IPS-18c (cell line): ENCODE measurements around the gene GAGE12G.
"Not testable (repeated sequence)": the region's sequence is repeated elsewhere in the genome, so short reads cannot be mapped to it uniquely, and the experiment has no call there.

Source experiments
- H3K4me3 ChIP-seq: 2 replicates; pipeline ENCODE4 v1.7.0; 2013; ENCODE audit warnings: low read depth, mild to moderate bottlenecking, low read length, moderate library complexity; ENCODE audit not compliant: insufficient read depth
- H3K9me3 ChIP-seq: one replicate; pipeline ENCODE4 v1.6.1; 2013; ENCODE audit warnings: mild to moderate bottlenecking, low read length, moderate library complexity; ENCODE audit not compliant: control insufficient read depth, insufficient read depth

GAGE12G gene, protein sequence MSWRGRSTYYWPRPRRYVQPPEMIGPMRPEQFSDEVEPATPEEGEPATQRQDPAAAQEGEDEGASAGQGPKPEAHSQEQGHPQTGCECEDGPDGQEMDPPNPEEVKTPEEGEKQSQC

DNA sequence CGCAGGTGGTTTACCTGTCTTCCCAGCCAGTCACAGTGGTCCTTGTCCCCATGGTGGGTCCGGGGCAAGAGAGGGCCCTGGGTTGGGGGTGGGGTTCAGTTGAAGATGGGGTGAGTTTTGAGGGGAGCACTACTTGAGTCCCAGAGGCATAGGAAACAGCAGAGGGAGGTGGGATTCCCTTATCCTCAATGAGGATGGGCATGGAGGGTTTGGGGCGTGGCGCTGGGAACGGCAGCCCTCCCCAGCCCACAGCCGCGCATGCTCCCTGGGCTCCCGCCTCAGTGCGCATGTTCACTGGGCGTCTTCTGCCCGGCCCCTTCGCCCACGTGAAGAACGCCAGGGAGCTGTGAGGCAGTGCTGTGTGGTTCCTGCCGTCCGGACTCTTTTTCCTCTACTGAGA lies at the start of gene GAGE12G:
GAGE12G (plus strand) TSS at position 301 of the 400 bp plus-strand sequence. CDS start 1,155 bp downstream, outside the sequence.
- not testable (repeated sequence) for H3K9me3 ChIP-seq, H3K4me3 ChIP-seq

DNA sequence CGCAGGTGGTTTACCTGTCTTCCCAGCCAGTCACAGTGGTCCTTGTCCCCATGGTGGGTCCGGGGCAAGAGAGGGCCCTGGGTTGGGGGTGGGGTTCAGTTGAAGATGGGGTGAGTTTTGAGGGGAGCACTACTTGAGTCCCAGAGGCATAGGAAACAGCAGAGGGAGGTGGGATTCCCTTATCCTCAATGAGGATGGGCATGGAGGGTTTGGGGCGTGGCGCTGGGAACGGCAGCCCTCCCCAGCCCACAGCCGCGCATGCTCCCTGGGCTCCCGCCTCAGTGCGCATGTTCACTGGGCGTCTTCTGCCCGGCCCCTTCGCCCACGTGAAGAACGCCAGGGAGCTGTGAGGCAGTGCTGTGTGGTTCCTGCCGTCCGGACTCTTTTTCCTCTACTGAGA lies 38.3 kb upstream of the GAGE12G start, which contains the start of gene GAGE12C:
GAGE12C (plus strand) TSS at position 301 of the 400 bp plus-strand sequence. CDS start 1,155 bp downstream, outside the sequence.
- H3K9me3 ChIP-seq, H3K4me3 ChIP-seq: not testable (repeated sequence)

DNA sequence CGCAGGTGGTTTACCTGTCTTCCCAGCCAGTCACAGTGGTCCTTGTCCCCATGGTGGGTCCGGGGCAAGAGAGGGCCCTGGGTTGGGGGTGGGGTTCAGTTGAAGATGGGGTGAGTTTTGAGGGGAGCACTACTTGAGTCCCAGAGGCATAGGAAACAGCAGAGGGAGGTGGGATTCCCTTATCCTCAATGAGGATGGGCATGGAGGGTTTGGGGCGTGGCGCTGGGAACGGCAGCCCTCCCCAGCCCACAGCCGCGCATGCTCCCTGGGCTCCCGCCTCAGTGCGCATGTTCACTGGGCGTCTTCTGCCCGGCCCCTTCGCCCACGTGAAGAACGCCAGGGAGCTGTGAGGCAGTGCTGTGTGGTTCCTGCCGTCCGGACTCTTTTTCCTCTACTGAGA lies 28.8 kb upstream of the GAGE12G start, which contains the start of gene GAGE12D:
GAGE12D (plus strand) TSS at position 301 of the 400 bp plus-strand sequence. CDS start 1,155 bp downstream, outside the sequence.
- H3K9me3 ChIP-seq, H3K4me3 ChIP-seq: not testable (repeated sequence)

DNA sequence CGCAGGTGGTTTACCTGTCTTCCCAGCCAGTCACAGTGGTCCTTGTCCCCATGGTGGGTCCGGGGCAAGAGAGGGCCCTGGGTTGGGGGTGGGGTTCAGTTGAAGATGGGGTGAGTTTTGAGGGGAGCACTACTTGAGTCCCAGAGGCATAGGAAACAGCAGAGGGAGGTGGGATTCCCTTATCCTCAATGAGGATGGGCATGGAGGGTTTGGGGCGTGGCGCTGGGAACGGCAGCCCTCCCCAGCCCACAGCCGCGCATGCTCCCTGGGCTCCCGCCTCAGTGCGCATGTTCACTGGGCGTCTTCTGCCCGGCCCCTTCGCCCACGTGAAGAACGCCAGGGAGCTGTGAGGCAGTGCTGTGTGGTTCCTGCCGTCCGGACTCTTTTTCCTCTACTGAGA lies 19.2 kb upstream of the GAGE12G start, which contains the start of gene GAGE12E:
GAGE12E (plus strand) TSS at position 301 of the 400 bp plus-strand sequence. CDS start 1,155 bp downstream, outside the sequence.
- not testable (repeated sequence) for H3K9me3 ChIP-seq, H3K4me3 ChIP-seq

DNA sequence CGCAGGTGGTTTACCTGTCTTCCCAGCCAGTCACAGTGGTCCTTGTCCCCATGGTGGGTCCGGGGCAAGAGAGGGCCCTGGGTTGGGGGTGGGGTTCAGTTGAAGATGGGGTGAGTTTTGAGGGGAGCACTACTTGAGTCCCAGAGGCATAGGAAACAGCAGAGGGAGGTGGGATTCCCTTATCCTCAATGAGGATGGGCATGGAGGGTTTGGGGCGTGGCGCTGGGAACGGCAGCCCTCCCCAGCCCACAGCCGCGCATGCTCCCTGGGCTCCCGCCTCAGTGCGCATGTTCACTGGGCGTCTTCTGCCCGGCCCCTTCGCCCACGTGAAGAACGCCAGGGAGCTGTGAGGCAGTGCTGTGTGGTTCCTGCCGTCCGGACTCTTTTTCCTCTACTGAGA lies 9.7 kb upstream of the GAGE12G start, which contains the start of gene GAGE12F:
GAGE12F (plus strand) TSS at position 301 of the 400 bp plus-strand sequence. CDS start 1,155 bp downstream, outside the sequence.
- not testable (repeated sequence) for H3K4me3 ChIP-seq, H3K9me3 ChIP-seq

DNA sequence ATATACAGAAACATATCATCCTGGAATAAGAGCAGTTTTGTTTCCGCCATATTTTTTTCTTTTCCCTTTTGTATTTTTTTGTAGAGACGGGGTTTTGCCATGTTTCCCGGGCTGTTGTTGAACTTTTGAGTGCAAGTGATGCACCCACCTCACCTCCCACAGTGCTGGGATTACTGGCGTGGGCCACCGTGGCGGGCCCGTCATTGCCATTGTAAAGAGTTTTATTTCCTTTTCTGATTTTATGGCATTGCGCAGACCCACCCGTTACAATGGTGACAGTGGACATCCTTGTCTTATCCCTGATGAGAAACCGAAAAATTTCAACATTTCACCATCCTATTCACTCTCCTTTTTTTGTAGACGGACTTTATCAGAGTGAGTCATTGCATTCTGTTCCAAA lies 1.5 kb upstream of the GAGE12G start:
- not testable (repeated sequence) for H3K9me3 ChIP-seq, H3K4me3 ChIP-seq

DNA sequence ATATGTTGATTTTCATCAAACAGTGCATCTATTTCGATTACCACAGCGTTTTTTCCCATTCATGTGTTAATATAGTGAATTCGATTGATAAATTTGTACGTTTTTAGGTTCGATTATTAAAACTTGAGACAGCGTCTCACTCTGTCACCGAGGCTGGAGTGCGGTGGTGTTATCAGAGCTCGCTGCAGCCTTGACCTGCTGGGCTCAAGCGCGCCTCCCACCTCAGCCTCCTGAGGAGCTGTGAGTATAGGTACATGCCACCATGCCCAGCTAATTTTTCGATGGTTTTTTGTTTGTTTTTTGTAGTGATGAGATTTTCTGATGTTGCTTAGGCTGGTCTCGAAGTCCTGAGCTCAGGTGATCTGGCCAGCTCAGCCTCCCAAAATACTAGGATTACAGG lies 1.0 kb upstream of the GAGE12G start:
- H3K9me3 ChIP-seq, H3K4me3 ChIP-seq: not testable (repeated sequence)

DNA sequence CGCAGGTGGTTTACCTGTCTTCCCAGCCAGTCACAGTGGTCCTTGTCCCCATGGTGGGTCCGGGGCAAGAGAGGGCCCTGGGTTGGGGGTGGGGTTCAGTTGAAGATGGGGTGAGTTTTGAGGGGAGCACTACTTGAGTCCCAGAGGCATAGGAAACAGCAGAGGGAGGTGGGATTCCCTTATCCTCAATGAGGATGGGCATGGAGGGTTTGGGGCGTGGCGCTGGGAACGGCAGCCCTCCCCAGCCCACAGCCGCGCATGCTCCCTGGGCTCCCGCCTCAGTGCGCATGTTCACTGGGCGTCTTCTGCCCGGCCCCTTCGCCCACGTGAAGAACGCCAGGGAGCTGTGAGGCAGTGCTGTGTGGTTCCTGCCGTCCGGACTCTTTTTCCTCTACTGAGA lies 9.4 kb downstream of the GAGE12G start, which contains the start of gene GAGE12H:
GAGE12H (plus strand) TSS at position 301 of the 400 bp plus-strand sequence. CDS start 1,155 bp downstream, outside the sequence.
- not testable (repeated sequence) for H3K4me3 ChIP-seq, H3K9me3 ChIP-seq

DNA sequence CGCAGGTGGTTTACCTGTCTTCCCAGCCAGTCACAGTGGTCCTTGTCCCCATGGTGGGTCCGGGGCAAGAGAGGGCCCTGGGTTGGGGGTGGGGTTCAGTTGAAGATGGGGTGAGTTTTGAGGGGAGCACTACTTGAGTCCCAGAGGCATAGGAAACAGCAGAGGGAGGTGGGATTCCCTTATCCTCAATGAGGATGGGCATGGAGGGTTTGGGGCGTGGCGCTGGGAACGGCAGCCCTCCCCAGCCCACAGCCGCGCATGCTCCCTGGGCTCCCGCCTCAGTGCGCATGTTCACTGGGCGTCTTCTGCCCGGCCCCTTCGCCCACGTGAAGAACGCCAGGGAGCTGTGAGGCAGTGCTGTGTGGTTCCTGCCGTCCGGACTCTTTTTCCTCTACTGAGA lies 19.0 kb downstream of the GAGE12G start, which contains the start of gene GAGE2A:
GAGE2A (plus strand) TSS at position 301 of the 400 bp plus-strand sequence. CDS start 1,155 bp downstream, outside the sequence.
- not testable (repeated sequence) for H3K4me3 ChIP-seq, H3K9me3 ChIP-seq

DNA sequence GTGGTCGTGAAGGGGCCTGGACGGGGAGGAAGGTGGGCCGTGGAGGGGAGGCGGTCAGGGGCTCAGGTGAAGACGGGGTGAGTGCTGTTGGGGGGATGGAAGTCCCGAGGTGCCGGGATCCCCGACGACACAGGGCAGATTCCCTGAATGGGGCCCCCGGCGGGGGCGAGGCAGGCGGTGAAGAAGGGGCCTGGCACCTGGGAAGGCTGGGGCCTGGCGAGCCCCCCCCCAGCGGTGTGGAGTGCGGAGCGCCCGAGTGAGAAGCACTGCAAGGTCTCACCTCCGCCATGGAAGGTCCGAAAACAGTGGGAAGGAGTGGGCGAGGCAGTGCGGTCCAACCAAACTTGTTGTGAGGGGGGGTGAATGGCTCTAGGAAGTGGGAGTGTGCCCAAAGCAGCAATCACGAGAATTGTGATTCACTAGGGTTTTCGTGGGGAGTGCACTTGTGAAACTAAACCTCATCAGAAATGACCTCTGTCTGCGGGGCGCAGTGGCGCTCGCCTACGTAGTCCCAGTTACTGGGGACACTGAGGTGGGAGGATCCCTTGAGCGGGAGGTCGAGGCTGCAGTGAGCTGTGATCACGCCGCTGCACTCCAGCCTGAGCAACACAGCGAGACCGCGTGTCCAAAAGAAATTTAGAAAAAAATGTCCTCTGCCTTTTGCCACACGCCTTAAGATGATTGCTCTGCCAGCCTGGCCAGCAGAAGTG lies 19.7 kb downstream of the GAGE12G start:
- H3K9me3 ChIP-seq, H3K4me3 ChIP-seq: not testable (repeated sequence)

DNA sequence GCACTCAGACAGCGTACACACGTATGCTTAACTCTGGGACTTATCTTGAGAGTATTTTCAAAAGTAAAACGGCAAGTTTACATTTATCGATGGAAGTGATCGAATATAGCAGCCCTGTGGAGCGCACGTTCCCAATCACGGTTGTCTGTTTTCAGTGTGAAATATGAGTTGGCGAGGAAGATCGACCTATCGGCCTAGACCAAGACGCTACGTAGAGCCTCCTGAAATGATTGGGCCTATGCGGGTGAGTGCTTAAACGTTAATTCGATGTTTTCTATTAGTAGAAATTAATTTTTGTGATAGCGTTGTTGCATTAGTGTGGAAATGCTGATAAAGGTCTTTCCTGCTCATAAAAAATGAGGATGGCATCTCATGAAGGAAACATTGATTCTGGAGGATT lies 20.3 kb downstream of the GAGE12G start:
- H3K4me3 ChIP-seq, H3K9me3 ChIP-seq: not testable (repeated sequence)

DNA sequence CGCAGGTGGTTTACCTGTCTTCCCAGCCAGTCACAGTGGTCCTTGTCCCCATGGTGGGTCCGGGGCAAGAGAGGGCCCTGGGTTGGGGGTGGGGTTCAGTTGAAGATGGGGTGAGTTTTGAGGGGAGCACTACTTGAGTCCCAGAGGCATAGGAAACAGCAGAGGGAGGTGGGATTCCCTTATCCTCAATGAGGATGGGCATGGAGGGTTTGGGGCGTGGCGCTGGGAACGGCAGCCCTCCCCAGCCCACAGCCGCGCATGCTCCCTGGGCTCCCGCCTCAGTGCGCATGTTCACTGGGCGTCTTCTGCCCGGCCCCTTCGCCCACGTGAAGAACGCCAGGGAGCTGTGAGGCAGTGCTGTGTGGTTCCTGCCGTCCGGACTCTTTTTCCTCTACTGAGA lies 28.5 kb downstream of the GAGE12G start, which contains the start of gene GAGE1:
GAGE1 (plus strand) TSS at position 301 of the 400 bp plus-strand sequence. CDS start 1,155 bp downstream, outside the sequence.
- not testable (repeated sequence) for H3K4me3 ChIP-seq, H3K9me3 ChIP-seq

DNA sequence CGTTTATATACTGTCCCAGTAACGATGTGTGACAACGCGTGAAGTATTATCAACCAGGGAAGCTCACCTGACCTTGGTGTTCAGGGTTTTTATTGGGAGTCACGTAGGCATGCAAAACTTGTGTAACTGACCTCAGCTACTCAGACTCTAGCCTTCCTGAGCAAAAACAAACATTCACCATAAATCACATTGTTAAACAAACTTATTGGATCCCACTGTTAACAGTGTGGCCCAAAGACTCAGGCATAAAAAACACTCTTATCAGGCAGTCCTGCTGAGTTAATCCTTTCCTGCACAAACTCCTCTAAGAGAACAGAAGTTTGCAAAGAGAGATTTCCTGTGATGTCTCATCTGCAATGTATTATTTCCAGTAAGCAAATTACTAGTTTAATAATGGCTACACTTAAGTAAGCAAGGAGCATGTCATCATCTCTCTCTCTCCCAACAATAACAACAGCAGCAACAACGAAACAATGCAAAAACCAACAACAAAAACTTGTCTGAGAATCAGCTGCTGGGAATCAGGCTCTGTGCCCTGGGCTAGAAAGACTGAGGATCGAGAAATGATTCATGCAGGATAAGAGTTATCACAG lies 40.6 kb downstream of the GAGE12G start:
- Histone ChIP-seq H3K9me3 (peaks cover 6% of the 10 kb centered on the region), H3K4me3 (no peak overlapping the region)

DNA sequence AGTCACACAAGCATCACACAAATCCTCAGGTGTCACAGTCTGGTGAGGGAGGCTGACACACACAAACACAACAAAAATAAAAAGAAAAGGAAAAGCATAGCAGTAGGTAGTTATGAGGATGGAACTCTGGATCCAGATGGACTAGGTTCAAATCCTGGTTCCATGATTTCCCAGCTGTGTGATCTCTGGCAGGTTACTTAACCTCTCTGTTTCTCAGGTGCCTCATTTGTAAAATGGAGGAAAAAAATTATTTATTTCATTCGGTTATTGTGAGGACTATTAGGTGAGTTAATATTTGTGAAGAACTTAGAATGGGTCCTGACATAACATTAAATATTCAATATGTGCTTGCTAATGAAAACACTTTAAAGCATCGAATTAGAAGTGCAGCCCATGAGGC lies 48.4 kb downstream of the GAGE12G start:
- H3K4me3 ChIP-seq = no peak overlapping the region
- peaks cover 4% of the 10 kb centered on the region for H3K9me3 ChIP-seq
